Memory B cell (primary cell): ENCODE measurements around the gene PNRC1.
"Not testable (repeated sequence)": the region's sequence is repeated elsewhere in the genome, so short reads cannot be mapped to it uniquely, and the experiment has no call there.

Experiments used
- ATAC-seq: fragments of 150-1000 bp; cut with Tn5 transposase; 2 replicates; pipeline ENCODE4 v1.10.0; 2021; ENCODE audit warnings: low read depth, mild to moderate bottlenecking, moderate library complexity
- DNase-seq, 2 donors: peaks; one replicate each; pipeline ENCODE4 v3.0.0; 2022; ENCODE audit warnings: low spot score in 2 of 2
- H3K27ac Mint-ChIP-seq: one replicate; pipeline ENCODE4 v1.8.0; 2022; ENCODE audit warnings: mild to moderate bottlenecking, moderate library complexity, mixed read lengths
- H3K27me3 Mint-ChIP-seq: one replicate; pipeline ENCODE4 v1.8.0; 2022; ENCODE audit warnings: mixed read lengths
- H3K36me3 Mint-ChIP-seq: one replicate; pipeline ENCODE4 v1.8.0; 2022; ENCODE audit warnings: mild to moderate bottlenecking, mixed read lengths
- H3K4me1 Mint-ChIP-seq: one replicate; pipeline ENCODE4 v1.8.0; 2022; ENCODE audit warnings: mixed read lengths
- H3K4me3 Mint-ChIP-seq: one replicate; pipeline ENCODE4 v1.8.0; 2022; ENCODE audit warnings: mild to moderate bottlenecking, moderate library complexity, mixed read lengths
- H3K9me3 Mint-ChIP-seq: one replicate; pipeline ENCODE4 v1.8.0; 2022; ENCODE audit warnings: mixed read lengths

PNRC1 gene

DNA sequence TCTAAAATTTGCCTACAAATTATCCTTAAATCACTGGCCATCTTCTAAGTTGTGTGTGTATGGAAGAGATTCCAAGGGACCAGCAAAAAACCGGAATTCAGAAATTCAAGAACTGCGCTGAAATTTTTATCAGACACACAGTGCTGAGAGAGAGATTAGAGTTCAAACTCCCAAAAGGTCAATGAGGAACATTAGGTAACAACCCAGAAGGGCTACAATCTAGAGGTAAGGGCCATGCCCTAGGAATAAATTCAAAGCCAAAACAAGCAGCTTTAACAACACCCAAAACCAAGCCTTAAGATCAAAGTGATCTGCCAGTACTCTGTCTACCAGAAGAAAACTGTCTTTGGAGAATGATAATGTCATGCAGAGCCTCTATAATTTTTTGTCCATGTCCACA, 19.6 kb downstream of the PNRC1 start:
- no peak overlapping the region for H3K4me3 Mint-ChIP-seq
- DNase-seq, result no peak
- peaks cover 4% of the 10 kb centered on the region for H3K4me1 Mint-ChIP-seq
- H3K9me3 Mint-ChIP-seq, result no peaks in the 10 kb centered on the region
- H3K27me3 Mint-ChIP-seq, result no peaks in the 10 kb centered on the region
- H3K36me3 Mint-ChIP-seq, result peaks cover 7% of the 10 kb centered on the region
- no peak for ATAC-seq
- no peak overlapping the region for H3K27ac Mint-ChIP-seq

DNA sequence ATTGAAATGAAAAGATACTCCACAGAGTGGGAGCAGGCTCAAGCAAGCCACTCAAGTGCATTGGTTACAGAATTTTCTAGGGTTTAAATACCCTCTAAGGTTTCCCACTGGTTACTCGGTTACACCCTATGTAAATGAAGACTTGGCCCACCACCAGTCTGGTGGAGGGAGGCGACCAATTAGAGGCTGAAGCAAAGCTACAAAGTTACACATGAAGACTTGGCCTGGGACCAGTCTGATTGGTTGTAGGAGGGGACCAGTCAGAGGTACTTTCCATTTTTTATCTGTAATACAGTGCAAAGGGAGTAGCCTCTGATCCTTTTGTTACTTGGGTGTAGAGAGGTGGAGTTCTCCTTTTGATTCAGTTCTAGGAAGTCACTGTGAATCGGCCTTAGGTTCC, 29.7 kb downstream of the PNRC1 start:
- Mint-ChIP-seq H3K4me3 (no peak overlapping the region), H3K9me3 (no peaks in the 10 kb centered on the region), H3K4me1 (no peaks in the 10 kb centered on the region), H3K36me3 (peaks cover 7% of the 10 kb centered on the region), H3K27ac (no peak overlapping the region), H3K27me3 (no peaks in the 10 kb centered on the region)
- ATAC-seq, result peak; percentile 17
- no peak for DNase-seq

DNA sequence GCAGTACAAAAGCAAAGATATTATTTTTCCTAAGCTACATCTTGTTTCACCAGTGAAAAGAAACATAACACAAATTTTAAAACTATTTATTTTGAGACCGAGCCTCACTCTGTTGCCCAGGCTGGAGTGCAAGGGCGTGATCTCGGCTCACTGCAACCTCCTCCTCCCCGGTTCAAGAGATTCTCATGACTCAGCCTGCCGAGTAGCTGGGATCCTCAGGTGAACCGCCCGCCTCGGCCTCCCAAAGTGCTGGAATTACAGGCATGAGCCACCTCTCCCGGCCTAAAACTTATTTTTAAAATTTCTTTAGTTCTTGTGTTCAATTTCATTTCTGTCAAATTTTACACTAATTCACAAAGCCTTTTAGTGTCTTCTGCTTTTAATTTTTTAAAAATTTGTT, 31.4 kb downstream of the PNRC1 start:
- Mint-ChIP-seq H3K4me1 (peaks cover 3% of the 10 kb centered on the region), H3K27ac (no peak overlapping the region), H3K4me3 (no peak overlapping the region), H3K9me3 (no peaks in the 10 kb centered on the region), H3K36me3 (peaks cover 4% of the 10 kb centered on the region), H3K27me3 (no peaks in the 10 kb centered on the region)
- no peak for DNase-seq
- no peak for ATAC-seq

DNA sequence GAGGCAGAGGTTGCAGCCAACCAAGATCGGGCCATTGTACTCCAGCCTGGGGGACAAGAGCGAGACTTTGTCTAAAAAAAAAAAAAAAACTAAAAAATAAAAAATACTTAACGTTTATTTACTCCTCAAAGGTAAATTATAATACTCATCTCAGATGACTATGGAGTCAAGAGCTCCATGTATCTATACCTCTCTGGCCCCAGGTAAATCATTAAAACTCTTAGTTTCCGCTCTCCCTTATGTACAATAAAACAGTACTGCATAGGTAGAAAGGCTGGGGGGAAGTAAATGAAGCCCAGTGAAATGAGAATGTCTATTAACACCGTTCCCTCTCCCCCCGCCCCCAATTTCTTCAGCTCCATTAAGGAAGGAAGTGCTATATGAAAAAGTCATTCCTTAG, 36.2 kb downstream of the PNRC1 start:
- ATAC-seq, result no peak
- H3K9me3 Mint-ChIP-seq, result peaks cover 2% of the 10 kb centered on the region
- H3K27me3 Mint-ChIP-seq, result no peaks in the 10 kb centered on the region
- H3K36me3 Mint-ChIP-seq, result peaks cover 4% of the 10 kb centered on the region
- DNase-seq, result no peak
- H3K27ac Mint-ChIP-seq, result no peak overlapping the region
- peak overlapping the region; percentile 84 for H3K4me3 Mint-ChIP-seq
- peaks cover 6% of the 10 kb centered on the region for H3K4me1 Mint-ChIP-seq

DNA sequence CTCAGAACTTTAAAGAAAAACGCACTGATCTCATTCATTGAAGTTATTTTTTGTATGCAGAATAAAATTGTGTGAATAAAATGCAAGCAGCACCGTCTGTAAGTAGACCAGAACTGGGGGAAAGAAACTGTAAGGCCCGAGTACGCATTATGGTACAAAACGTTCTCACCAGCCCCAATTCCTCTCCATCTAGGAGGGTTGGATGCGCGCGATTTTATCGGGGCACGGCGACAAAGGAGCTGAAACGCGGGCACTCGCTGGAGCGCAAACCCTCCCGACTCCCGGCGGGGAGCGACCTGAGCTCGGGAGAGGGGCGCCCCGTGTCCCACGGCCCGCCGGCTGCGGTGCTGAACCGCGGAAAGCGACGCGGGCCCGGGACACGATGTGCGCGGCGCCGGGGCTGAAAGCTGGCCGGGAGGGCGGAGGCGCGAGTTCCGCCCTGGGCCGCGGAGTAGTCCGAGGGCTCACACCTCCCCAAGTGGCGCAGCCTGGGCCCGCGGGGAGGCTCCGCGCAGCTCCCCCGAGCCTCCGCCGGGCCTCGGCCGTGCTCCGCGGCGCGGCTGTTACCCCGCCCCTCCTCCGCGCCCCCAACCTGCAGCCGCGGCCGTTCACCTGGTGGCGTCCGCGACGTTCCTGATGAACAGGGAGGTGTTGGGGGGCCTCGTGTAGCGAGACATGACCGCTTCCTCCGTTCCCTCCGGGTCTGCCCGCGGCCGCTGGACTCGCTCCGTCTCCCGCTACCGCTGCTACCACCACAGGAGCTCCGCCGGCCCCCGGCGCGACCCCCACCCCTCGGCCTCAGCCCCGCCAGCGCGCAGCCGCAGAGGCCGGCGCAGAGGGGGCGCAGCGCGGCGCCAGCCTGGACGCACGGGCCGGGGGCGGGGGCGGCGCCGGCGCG, 36.9 kb downstream of the PNRC1 start, which contains the start of gene SRSF12:
TSS of gene SRSF12 (minus strand) at position 861 of the 898 bp plus-strand sequence. CDS start at position 677, 184 bp downstream.
- Mint-ChIP-seq H3K36me3 (peaks cover 4% of the 10 kb centered on the region), H3K27ac (no peak within 1 kb of the TSS), H3K27me3 (no peaks in the 10 kb centered on the region)

DNA sequence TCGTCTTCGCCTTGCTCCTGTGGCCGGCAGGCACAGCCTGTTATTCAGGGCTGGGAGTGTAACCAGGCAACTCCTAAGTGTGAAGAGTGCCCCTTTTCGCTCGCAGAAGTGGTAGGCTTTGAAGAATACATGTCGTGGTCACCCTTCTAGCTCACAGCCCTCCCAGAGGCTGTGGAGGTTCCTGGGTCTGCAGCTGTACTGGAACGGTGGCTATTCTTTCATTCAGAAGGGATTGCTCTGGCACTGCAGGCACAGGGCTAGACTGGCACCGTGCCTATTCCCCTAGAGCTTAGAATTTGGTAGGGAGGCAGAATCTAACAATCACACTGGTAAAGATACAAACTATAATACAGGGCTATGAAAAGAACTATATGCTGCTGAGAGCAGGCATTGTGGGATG, 38.4 kb downstream of the PNRC1 start:
- Mint-ChIP-seq H3K4me1 (peaks cover 6% of the 10 kb centered on the region), H3K27me3 (no peaks in the 10 kb centered on the region), H3K27ac (no peak overlapping the region), H3K36me3 (peaks cover 2% of the 10 kb centered on the region), H3K9me3 (peaks cover 2% of the 10 kb centered on the region), H3K4me3 (peak overlapping the region; percentile 35)
- DNase-seq (no peak), ATAC-seq (no peak)

More for the DNA sequence above, 36.9 kb downstream of the PNRC1 start, which contains the start of gene SRSF12:
- peak within 1 kb of the TSS; percentile 84 for H3K4me3 Mint-ChIP-seq
- DNase-seq (peak; percentile 27 to 44), ATAC-seq (peak; percentile 89)
- peaks cover 6% of the 10 kb centered on the region for H3K4me1 Mint-ChIP-seq
- peaks cover 2% of the 10 kb centered on the region for H3K9me3 Mint-ChIP-seq

DNA sequence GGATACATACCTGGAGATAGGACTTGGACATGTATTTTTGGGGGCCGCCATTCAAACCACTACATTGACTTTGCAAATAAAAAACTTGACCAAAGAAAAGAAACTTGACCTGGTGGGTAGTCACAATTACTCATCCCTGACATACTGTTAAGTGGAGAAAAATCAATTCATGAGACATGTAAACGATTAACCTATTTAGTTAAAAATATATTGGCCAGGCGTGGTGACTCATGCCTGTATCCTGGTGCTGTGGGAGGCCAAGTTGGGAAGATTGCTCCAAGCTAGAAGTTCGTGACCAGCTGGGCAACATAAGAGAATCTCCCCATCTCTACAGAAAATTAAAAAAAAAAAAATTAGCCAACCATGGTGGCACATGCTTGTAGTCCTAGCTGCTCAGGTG, 39.8 kb downstream of the PNRC1 start:
- peaks cover 4% of the 10 kb centered on the region for H3K36me3 Mint-ChIP-seq
- no peak overlapping the region for H3K27ac Mint-ChIP-seq
- peaks cover 6% of the 10 kb centered on the region for H3K4me1 Mint-ChIP-seq
- no peak overlapping the region for H3K4me3 Mint-ChIP-seq
- peaks cover 4% of the 10 kb centered on the region for H3K9me3 Mint-ChIP-seq
- DNase-seq (no peak), ATAC-seq (no peak)
- no peaks in the 10 kb centered on the region for H3K27me3 Mint-ChIP-seq

DNA sequence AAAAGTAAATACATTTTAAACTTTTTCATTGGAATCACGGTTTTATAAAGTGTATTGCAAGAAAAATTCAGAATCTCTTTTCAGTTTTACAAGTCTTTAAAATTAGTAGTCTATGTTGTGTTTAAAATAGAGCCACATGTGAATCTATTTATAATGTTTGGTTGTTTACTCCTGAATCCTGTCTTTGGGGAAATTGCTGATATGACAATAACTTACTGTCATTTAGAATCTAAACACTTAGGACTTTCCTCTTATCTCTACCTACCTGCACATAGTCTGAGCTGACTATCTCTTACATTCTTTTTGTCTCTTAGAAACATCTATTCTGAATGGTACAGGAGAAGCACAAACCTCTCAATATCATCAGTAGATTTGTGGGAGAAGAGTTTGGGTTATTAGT, 41.4 kb downstream of the PNRC1 start:
- no peak for DNase-seq
- H3K9me3 Mint-ChIP-seq, result peaks cover 4% of the 10 kb centered on the region
- no peak overlapping the region for H3K4me3 Mint-ChIP-seq
- peaks cover 4% of the 10 kb centered on the region for H3K36me3 Mint-ChIP-seq
- H3K27ac Mint-ChIP-seq, result no peak overlapping the region
- no peaks in the 10 kb centered on the region for H3K27me3 Mint-ChIP-seq
- H3K4me1 Mint-ChIP-seq, result peaks cover 3% of the 10 kb centered on the region
- no peak for ATAC-seq

DNA sequence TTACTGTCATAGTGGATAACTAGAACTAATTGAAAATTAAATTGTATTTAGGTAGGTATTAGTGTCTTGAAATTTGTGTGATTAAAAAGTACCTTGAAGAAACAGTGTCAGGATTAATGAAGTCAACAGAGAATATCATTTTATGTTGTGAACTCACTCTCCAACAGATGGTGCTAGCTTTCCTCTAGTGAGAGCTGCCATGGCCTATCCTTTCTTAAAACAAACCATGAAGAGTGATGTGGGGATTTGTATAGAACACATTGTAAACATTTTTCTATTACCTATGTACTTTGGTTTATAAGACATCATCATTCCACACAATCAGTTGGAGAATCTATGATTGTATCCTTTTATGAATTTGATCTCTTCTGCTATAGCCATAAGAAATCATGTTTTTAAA, 42.1 kb downstream of the PNRC1 start:
- Mint-ChIP-seq H3K27ac (no peak overlapping the region), H3K27me3 (no peaks in the 10 kb centered on the region), H3K4me1 (no peaks in the 10 kb centered on the region), H3K4me3 (no peak overlapping the region), H3K36me3 (peaks cover 4% of the 10 kb centered on the region), H3K9me3 (peaks cover 4% of the 10 kb centered on the region)
- peak; percentile 57 for ATAC-seq
- DNase-seq, result no peak

DNA sequence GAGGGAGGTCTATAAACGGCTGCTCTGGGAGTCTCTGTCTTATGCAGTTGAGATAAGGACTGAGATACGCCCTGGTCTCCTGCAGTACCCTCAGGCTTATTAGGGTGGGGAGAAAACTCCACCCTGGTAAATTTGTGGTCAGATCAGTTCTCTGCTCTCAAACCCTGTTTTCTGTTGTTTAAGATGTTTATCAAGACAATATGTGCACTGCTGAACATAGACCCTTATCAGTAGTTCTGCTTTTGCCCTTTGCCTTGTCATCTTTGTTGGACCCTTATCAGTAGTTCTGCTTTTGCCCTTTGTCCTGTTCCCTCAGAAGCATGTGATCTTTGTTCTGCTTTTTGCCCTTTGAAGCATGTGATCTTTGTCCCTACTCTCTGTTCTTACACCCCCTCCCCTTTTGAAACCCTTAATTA, 47.7 kb downstream of the PNRC1 start:
- not testable (repeated sequence) for H3K9me3 Mint-ChIP-seq, H3K4me3 Mint-ChIP-seq, ATAC-seq, H3K27me3 Mint-ChIP-seq, H3K27ac Mint-ChIP-seq, H3K4me1 Mint-ChIP-seq, H3K36me3 Mint-ChIP-seq, DNase-seq

DNA sequence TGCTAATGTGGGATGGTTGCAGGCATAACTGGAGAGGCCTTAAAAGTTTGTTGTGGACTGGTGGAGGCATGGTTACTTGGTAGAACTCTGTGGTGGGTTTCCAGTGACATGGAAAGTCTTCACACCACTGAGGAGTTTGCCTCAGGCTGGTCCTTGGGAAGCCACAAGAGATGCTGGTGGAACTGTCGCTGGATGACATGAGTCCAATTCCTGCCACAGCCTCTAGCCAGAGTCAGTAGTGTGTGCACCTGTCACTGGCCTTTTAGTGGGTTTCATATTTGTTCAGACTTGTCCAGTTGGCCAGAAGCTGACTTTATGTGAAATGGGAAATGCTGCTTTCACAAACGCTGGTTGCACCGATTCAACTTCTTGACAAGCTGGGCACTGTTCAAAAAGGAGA, 51.0 kb downstream of the PNRC1 start:
- H3K27ac Mint-ChIP-seq, result no peak overlapping the region
- DNase-seq, result no peak
- H3K27me3 Mint-ChIP-seq, result no peaks in the 10 kb centered on the region
- ATAC-seq, result no peak
- H3K36me3 Mint-ChIP-seq, result peaks cover 8% of the 10 kb centered on the region
- no peak overlapping the region for H3K4me3 Mint-ChIP-seq
- H3K4me1 Mint-ChIP-seq, result no peaks in the 10 kb centered on the region
- peaks cover 3% of the 10 kb centered on the region for H3K9me3 Mint-ChIP-seq

DNA sequence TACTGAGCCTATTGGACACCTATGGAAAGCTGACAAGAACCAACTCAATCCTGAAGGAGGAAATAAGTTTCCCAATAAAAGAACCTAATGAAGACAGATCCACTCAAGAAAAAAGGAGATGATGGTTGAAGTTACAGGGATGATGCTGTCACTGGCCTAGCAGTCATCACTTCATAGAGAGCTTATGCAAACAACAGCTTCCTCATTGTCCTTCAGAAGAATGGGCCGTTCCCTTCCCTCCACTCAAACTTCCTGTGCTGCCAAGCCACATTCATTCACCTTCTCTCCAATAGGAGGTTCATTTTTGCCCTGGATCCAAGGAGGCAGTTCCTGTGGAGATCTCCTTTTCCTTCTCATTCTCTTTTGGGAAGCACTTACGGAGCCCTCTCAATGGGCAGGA, 51.5 kb downstream of the PNRC1 start:
- H3K9me3 Mint-ChIP-seq, result peaks cover 3% of the 10 kb centered on the region
- peaks cover 8% of the 10 kb centered on the region for H3K36me3 Mint-ChIP-seq
- no peak overlapping the region for H3K4me3 Mint-ChIP-seq
- no peak overlapping the region for H3K27ac Mint-ChIP-seq
- ATAC-seq (no peak), DNase-seq (no peak)
- H3K4me1 Mint-ChIP-seq, result no peaks in the 10 kb centered on the region
- no peaks in the 10 kb centered on the region for H3K27me3 Mint-ChIP-seq

DNA sequence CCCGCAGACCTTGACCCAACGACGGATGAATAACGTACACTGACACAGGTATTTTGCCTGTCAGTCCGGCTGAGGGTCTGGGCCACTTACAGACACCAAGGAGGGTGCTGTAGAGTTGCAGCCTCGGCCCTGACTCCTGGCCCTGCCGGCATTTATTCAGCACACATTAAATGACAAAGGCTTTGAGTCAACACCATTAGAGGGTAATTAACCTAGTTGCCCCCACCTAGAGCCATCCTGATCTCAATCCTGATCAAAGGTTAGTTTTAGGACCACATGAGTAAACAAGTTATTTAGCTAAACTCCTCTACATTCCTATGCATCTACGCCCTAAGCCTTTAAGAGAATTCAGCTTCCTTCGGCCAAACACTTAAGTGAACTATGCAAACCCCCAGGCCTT, 53.4 kb downstream of the PNRC1 start:
- H3K4me1 Mint-ChIP-seq, result no peaks in the 10 kb centered on the region
- H3K27ac Mint-ChIP-seq, result no peak overlapping the region
- H3K36me3 Mint-ChIP-seq, result peaks cover 1% of the 10 kb centered on the region
- DNase-seq, result no peak
- no peak for ATAC-seq
- H3K27me3 Mint-ChIP-seq, result no peaks in the 10 kb centered on the region
- no peaks in the 10 kb centered on the region for H3K9me3 Mint-ChIP-seq
- no peak overlapping the region for H3K4me3 Mint-ChIP-seq

DNA sequence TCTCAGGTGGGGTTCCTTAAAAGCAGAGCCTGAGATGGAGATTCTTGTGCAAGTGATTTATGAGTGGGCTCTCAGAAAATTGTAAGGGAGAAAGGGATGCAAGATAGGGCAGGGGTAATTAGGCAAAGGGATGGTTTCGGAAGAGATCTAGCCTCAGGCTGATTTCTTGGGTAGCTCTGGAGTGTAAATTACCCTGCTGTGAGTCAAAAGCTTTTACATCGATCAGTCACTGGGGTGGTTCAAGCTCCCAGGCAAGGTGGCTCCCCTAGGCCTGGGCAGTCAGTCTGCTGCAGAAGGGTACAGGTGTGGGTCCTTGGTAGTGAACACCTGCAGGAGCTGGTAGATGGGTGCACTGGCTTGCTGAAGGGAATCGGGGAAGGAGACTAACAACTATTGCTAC, 54.2 kb downstream of the PNRC1 start:
- ATAC-seq, result no peak
- H3K36me3 Mint-ChIP-seq, result peaks cover 1% of the 10 kb centered on the region
- no peaks in the 10 kb centered on the region for H3K27me3 Mint-ChIP-seq
- H3K4me3 Mint-ChIP-seq, result no peak overlapping the region
- no peaks in the 10 kb centered on the region for H3K4me1 Mint-ChIP-seq
- no peaks in the 10 kb centered on the region for H3K9me3 Mint-ChIP-seq
- H3K27ac Mint-ChIP-seq, result no peak overlapping the region
- no peak for DNase-seq
